IgD-negative memory B cell (primary cell): ENCODE measurements around the gene CRY1. TPM values are rescaled to one million over a fixed set of nuclear protein-coding genes. Genes with fewer than 3 reads are reported as not detected.

Source experiments
- H3K27ac Mint-ChIP-seq, 3 donors: one replicate each; pipeline ENCODE4 v1.8.0; 2020 to 2022; ENCODE audit warnings: mild to moderate bottlenecking in 3 of 3, mixed read lengths in 3 of 3, moderate library complexity in 1 of 3
- H3K27me3 Mint-ChIP-seq: one replicate; pipeline ENCODE4 v1.8.0; 2021; ENCODE audit warnings: mixed read lengths
- H3K36me3 Mint-ChIP-seq: one replicate; pipeline ENCODE4 v1.8.0; 2020; ENCODE audit warnings: mild to moderate bottlenecking, mixed read lengths
- H3K4me1 Mint-ChIP-seq, 3 donors: one replicate each; pipeline ENCODE4 v1.8.0; 2020 to 2022; ENCODE audit warnings: mixed read lengths in 3 of 3, mild to moderate bottlenecking in 1 of 3
- H3K4me3 Mint-ChIP-seq, 4 donors: one replicate each; pipeline ENCODE4 v1.8.0; 2020 to 2022; ENCODE audit warnings: mild to moderate bottlenecking in 4 of 4, mixed read lengths in 4 of 4, moderate library complexity in 3 of 4
- H3K9me3 Mint-ChIP-seq, 3 donors: one replicate each; pipeline ENCODE4 v1.8.0; 2020 to 2021; ENCODE audit warnings: mixed read lengths in 3 of 3, mild to moderate bottlenecking in 1 of 3
- polyA plus RNA-seq: library from polyadenylated mRNA; unstranded; fragments of 300-500 nt; fragmentation: Illumina TruSeq; gene quantifications from one replicate; pipeline ENCODE4 v1.2.3, GENCODE V29; 2021

Gene CRY1
- polyA plus RNA-seq, 1 donor from 2014 or later = 3.4 TPM

DNA sequence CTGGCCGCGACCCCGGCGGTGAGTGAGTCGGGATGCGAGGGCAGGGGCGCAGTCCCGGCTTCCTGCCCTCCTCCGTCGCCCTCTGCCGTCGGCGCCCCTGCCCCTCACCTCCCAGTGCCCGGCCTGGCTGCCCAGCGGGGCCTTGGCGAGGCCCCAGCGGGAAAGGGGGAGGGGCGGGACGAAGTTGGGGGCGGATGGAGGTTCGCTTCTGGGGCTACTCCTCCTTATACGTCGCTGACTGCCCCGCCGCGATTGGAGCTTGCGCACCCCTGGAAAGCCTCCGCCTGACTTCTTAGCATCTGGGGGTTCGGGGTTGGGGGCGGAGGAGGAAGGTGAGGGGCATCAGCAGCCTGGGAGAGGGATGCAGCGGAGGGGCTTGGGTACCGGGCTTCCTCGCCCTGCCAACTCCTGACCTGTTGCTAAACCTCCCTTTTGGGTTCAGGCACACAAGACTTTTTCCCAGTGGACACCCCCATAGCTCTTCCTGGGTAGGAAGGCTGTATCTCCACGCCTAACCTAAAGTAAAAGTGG lies 137.2 kb downstream of the CRY1 start:
- Mint-ChIP-seq H3K4me3 (peak overlapping the region; percentile 86 to 99 (median 98)), H3K4me1 (peaks cover 11 to 15% (median 11%) of the 10 kb centered on the region in 3 donors), H3K27ac (peak overlapping the region; percentile 76 to 92 (median 87)), H3K9me3 (no peaks in the 10 kb centered on the region), H3K27me3 (no peaks in the 10 kb centered on the region), H3K36me3 (peaks cover 2% of the 10 kb centered on the region)

GRCh38 chr12:106955377-106956047 lies 137.8 kb downstream of the CRY1 start, which contains the start of gene TMEM263:
Gene TMEM263, plus strand, starts transcription at chr12:106955907. Its CDS starts 11,210 bp downstream, at chr12:106967117.
- H3K36me3 Mint-ChIP-seq = no peaks in the 10 kb centered on the region
- peaks cover 11 to 15% (median 11%) of the 10 kb centered on the region in 3 donors for H3K4me1 Mint-ChIP-seq
- peak within 1 kb of the TSS; percentile 90 to 96 (median 93) for H3K27ac Mint-ChIP-seq
- H3K27me3 Mint-ChIP-seq = no peaks in the 10 kb centered on the region
- no peaks in the 10 kb centered on the region for H3K9me3 Mint-ChIP-seq
- H3K4me3 Mint-ChIP-seq = peak within 1 kb of the TSS; percentile 87 to 99 (median 98)

DNA sequence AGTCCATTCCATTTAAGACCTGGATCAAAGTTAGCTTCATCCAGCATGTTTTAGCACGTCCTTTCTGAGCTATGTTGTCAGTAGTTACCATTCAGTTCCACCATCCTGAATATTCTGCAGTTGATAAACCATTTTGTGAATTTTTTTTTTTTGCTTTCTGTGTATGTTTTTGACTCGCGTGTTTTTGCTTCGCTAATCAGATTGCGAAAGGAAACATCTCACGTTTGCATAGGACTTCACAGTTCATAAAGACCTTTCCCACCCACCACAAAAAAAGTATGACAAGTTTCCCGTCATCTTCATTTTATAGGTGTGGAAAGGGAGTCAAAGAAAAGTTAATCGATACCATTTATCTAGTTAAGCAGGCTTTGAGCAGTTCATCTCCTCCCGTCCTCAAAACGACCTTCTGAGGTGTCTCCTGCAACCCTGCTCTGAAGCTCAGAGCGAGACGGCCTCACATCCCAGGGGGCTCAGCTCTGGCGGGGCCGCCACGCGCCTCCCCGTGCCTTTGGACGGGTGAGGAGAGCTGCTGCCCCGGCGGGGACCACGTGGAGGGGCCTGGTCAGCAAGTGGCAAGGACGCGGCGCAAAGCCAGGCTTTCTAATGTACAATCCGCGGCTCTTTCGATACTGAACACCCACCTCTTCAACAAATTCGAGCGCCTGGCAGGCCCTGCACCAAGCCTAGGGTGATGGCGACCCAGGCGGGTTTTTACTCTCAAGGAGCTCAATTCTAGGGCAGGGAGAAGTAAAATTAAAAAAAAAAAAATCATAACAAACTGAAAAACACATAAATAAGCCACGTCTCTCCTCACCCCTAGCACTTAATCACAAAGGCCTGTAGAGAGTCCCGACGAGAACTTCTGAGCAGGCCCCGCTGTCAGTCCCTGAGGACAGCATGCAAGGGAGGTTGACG lies 138.6 kb downstream of the CRY1 start:
- peaks cover under 1% of the 10 kb centered on the region for H3K27me3 Mint-ChIP-seq
- H3K9me3 Mint-ChIP-seq = peaks cover 3% of the 10 kb centered on the region in 3 donors
- H3K4me3 Mint-ChIP-seq = peak overlapping the region; percentile 87 to 98 (median 96)
- peak overlapping the region; percentile 90 to 96 (median 93) for H3K27ac Mint-ChIP-seq
- peaks cover 11 to 15% (median 11%) of the 10 kb centered on the region in 3 donors for H3K4me1 Mint-ChIP-seq
- H3K36me3 Mint-ChIP-seq = no peaks in the 10 kb centered on the region

GRCh38 chr12:106953352-106954250 lies 139.7 kb downstream of the CRY1 start:
- peak overlapping the region in 1 of 3 donors; percentile 96 for H3K27ac Mint-ChIP-seq
- H3K9me3 Mint-ChIP-seq = peaks cover 7 to 13% (median 12%) of the 10 kb centered on the region in 3 donors
- H3K4me3 Mint-ChIP-seq = peak overlapping the region in 1 of 4 donors; percentile 98
- no peaks in the 10 kb centered on the region for H3K36me3 Mint-ChIP-seq
- H3K4me1 Mint-ChIP-seq = peaks cover 11 to 15% (median 11%) of the 10 kb centered on the region in 3 donors
- peaks cover 2% of the 10 kb centered on the region for H3K27me3 Mint-ChIP-seq

DNA sequence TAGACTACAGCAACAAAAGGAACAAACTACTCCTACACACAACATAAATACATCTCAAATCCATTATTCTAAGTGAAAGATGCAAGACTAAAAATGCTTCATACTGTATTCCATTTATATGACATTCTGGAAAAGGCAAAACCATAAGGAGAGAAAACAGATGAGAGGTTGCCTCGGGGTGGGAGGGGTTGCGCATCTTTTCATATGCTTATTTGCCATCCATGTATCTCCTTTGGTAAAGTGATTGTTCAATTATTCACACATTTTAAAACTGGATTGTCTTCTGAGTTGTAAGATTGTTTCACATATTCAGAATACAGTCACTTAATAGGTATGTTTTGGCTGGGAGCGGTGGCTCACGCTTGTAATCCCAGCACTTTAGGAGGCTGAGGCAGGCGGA lies 142.8 kb downstream of the CRY1 start:
- H3K4me1 Mint-ChIP-seq = peaks cover 0 to 1% (median 0%) of the 10 kb centered on the region in 3 donors
- no peaks in the 10 kb centered on the region for H3K36me3 Mint-ChIP-seq
- H3K27me3 Mint-ChIP-seq = peaks cover 5% of the 10 kb centered on the region

DNA sequence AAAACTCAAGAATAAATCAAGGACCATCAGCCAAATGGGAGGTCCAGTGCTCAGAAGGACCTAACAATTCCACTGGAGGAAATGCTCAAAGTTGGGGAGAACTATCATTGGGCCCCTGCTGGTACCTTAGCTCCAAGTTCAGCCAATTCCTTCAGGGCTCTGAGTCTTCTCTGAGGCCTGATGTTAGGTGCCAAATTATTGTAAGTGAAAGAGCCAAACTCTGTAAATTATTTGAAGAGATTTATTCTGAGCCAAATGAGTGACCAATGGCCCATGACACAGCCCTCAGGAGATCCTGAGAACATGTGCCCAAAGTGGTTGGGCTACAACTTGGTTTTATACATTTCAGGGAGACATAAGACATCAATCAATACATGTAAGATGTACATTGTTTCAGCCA lies 145.9 kb downstream of the CRY1 start:
- Mint-ChIP-seq H3K36me3 (no peaks in the 10 kb centered on the region), H3K27me3 (peaks cover 9% of the 10 kb centered on the region), H3K4me1 (no peaks in the 10 kb centered on the region), H3K27ac (no peak overlapping the region), H3K4me3 (peak overlapping the region in 1 of 4 donors; percentile 58), H3K9me3 (peaks cover 11 to 17% (median 16%) of the 10 kb centered on the region in 3 donors)

More for the DNA sequence above, 142.8 kb downstream of the CRY1 start:
- no peak overlapping the region for H3K27ac Mint-ChIP-seq
- peak overlapping the region in 1 of 4 donors; percentile 33 for H3K4me3 Mint-ChIP-seq
- peaks cover 11 to 15% (median 12%) of the 10 kb centered on the region in 3 donors for H3K9me3 Mint-ChIP-seq

DNA sequence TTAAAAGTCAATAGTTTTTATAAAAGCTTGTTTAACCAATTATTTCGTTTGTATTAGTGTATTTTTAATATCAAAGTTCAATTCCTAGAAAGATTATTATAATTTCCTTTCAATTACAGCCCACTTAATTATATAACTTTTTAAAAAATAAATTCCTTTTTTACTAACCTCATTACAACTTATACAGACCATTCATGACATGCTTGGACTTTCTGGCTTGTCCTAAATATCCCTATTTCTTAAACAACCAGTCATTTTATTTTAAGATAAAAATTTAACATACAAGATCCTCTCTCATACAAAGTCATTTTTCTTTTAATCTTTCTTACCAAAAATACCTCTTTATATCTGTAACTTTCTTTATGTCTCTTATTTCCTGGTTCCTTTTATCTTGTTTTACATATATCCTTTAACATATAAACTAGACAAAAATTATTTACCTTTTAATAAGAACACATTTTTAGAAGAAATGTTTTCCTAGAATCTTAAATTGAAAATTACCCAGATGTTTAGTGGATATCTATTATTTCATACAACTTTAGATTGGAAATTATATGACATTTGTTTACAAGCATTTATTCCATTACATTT lies 148.0 kb downstream of the CRY1 start:
- peaks cover 13% of the 10 kb centered on the region for H3K27me3 Mint-ChIP-seq
- no peak overlapping the region for H3K27ac Mint-ChIP-seq
- no peak overlapping the region for H3K4me3 Mint-ChIP-seq
- no peaks in the 10 kb centered on the region for H3K4me1 Mint-ChIP-seq
- no peaks in the 10 kb centered on the region for H3K36me3 Mint-ChIP-seq
- peaks cover 11 to 17% (median 16%) of the 10 kb centered on the region in 3 donors for H3K9me3 Mint-ChIP-seq

- H3K27ac Mint-ChIP-seq = no peak overlapping the region
- H3K36me3 Mint-ChIP-seq = no peaks in the 10 kb centered on the region
- peaks cover 2 to 4% (median 2%) of the 10 kb centered on the region in 3 donors for H3K9me3 Mint-ChIP-seq
- peaks cover 15% of the 10 kb centered on the region for H3K27me3 Mint-ChIP-seq
- no peaks in the 10 kb centered on the region for H3K4me1 Mint-ChIP-seq
- H3K4me3 Mint-ChIP-seq = no peak overlapping the region
These were observed 150.6 kb downstream of the CRY1 start for GRCh38 chr12:106942775-106943174.

- H3K27ac Mint-ChIP-seq = no peak overlapping the region
- H3K4me1 Mint-ChIP-seq = no peaks in the 10 kb centered on the region
- H3K27me3 Mint-ChIP-seq = peaks cover 22% of the 10 kb centered on the region
- peaks cover 2 to 4% (median 2%) of the 10 kb centered on the region in 3 donors for H3K9me3 Mint-ChIP-seq
- no peak overlapping the region for H3K4me3 Mint-ChIP-seq
- H3K36me3 Mint-ChIP-seq = no peaks in the 10 kb centered on the region
These were observed 151.7 kb downstream of the CRY1 start for GRCh38 chr12:106941481-106942156.

Other genes with a start within 250 kb of the CRY1 start
- gene TMEM263, start 137.6 kb downstream of the CRY1 start, polyA plus RNA-seq = 17.8 TPM
- 1.8 TPM for gene MTERF2, start 106.4 kb downstream of the CRY1 start, polyA plus RNA-seq